Endothelial cell of umbilical vein (primary cell): ENCODE measurements around the gene CMIP. TPM values are rescaled to one million over a fixed set of nuclear protein-coding genes. Genes with fewer than 3 reads are reported as not detected.

Source experiments
- BruUV-seq: library from RNA; stranded (reverse); fragments of 400-500 nt; replicated peaks from 2 replicates; lab custom pipeline; 2021; lab: Mats Ljungman, UMichigan
- CTCF ChIA-PET: fragments of 300-600, 350-600 bp; sonication (Branson Sonifier 250); formaldehyde crosslinking; loops from one replicate; lab custom pipeline; 2021; ENCODE audit warnings: antibody characterized with exemption, inconsistent platforms; lab: Charles Lee
- POLR2A ChIA-PET: fragments of 300-600, 350-600 bp; sonication (Branson Sonifier 250); formaldehyde crosslinking; loops from one replicate; lab custom pipeline; 2021; ENCODE audit warnings: antibody characterized with exemption, inconsistent platforms; lab: Charles Lee
- DNase-seq: peaks from one replicate; pipeline ENCODE4 v3.0.0-alpha.2; 2011; ENCODE audit warnings: low read depth, low spot score
- FAIRE-seq: peaks from 2 replicates; lab custom pipeline; 2011; peaks lifted over from hg19 to GRCh38; lab: Jason Lieb, UNC
- H2AFZ ChIP-seq: 2 replicates; pipeline ENCODE4 v1.6.0; 2012; ENCODE audit warnings: low read depth, low read length, control low read depth, inconsistent platforms
- H3K27ac ChIP-seq: 2 replicates; pipeline ENCODE4 v1.5.1; 2011; ENCODE audit warnings: low read depth, mild to moderate bottlenecking, control low read depth, low read length, moderate library complexity; ENCODE audit not compliant: insufficient read depth
- H3K27me3 ChIP-seq, 2 experiments: 2 replicates each; pipeline versions ENCODE4 v1.6.0 to v1.6.1; 2011; ENCODE audit warnings: low read length in 2 of 2, mixed read lengths in 1 of 2; ENCODE audit not compliant: control insufficient read depth in 2 of 2, insufficient read depth in 2 of 2
- H3K36me3 ChIP-seq, 2 experiments: 2 replicates in 1 of 2; 3 replicates in 1 of 2; pipeline ENCODE4 v1.5.1; 2011; ENCODE audit warnings: low read length in 2 of 2, mild to moderate bottlenecking in 1 of 2, moderate library complexity in 1 of 2; ENCODE audit not compliant: control insufficient read depth in 2 of 2, insufficient read depth in 2 of 2; ENCODE audit errors: extremely low read depth in 1 of 2
- H3K4me1 ChIP-seq: 3 replicates; pipeline ENCODE4 v1.5.1; 2011; ENCODE audit warnings: mild to moderate bottlenecking, low read length; ENCODE audit not compliant: control insufficient read depth, insufficient read depth; ENCODE audit errors: extremely low read depth
- H3K4me2 ChIP-seq: 2 replicates; pipeline ENCODE4 v1.6.1; 2011; ENCODE audit warnings: low read length, control low read depth, mixed read lengths; ENCODE audit not compliant: insufficient read depth
- H3K4me3 ChIP-seq, 3 experiments: fragments of 200-600 bp in 1 of 3; sonication (generic), shearing (Covaris generic) in 1 of 3; replicated peaks in 1 of 3; 2 replicates each; pipeline ENCODE4 v1.5.1; 2011 to 2016; ENCODE audit warnings: control low read depth in 3 of 3, low read length in 3 of 3, mild to moderate bottlenecking in 2 of 3, inconsistent platforms in 1 of 3, low read depth in 1 of 3, moderate library complexity in 1 of 3; ENCODE audit not compliant: insufficient read depth in 1 of 3
- H3K79me2 ChIP-seq: 2 replicates; pipeline ENCODE4 v1.6.0; 2012; ENCODE audit warnings: low read length, inconsistent platforms; ENCODE audit not compliant: control insufficient read depth, insufficient read depth
- H3K9ac ChIP-seq: replicated peaks from 2 replicates; pipeline ENCODE3; 2011; ENCODE audit warnings: low read length, control low read depth; ENCODE audit not compliant: insufficient read depth; ENCODE audit errors: extremely low read depth
- H3K9me1 ChIP-seq: replicated peaks from 3 replicates; pipeline ENCODE4 v1.6.0; 2011; ENCODE audit warnings: mild to moderate bottlenecking, low read length; ENCODE audit not compliant: control insufficient read depth, insufficient read depth; ENCODE audit errors: extremely low read depth
- H3K9me3 ChIP-seq: replicated peaks from 2 replicates; pipeline ENCODE4 v1.5.1; 2012; ENCODE audit warnings: low read length, inconsistent platforms; ENCODE audit not compliant: control insufficient read depth, insufficient read depth
- H4K20me1 ChIP-seq: replicated peaks from 2 replicates; pipeline ENCODE3; 2011; ENCODE audit warnings: mild to moderate bottlenecking, low read length; ENCODE audit not compliant: control insufficient read depth, insufficient read depth; ENCODE audit errors: extremely low read depth
- EZH2 ChIP-seq: IDR thresholded peaks from 2 replicates; pipeline ENCODE4 v1.6.1; 2012; ENCODE audit warnings: borderline replicate concordance, low read depth, mild to moderate bottlenecking, moderate library complexity, low read length, inconsistent platforms; ENCODE audit not compliant: severe bottlenecking
- FOS ChIP-seq: IDR thresholded peaks from 2 replicates; pipeline ENCODE4 v1.6.1; 2011; ENCODE audit warnings: mild to moderate bottlenecking, low read length, moderate library complexity, borderline replicate concordance; ENCODE audit not compliant: insufficient read depth
- GATA2 ChIP-seq: IDR thresholded peaks from 2 replicates; pipeline ENCODE4 v1.7.0; 2011; ENCODE audit warnings: low read depth, mild to moderate bottlenecking, moderate library complexity, mixed read lengths, low read length; ENCODE audit not compliant: insufficient read length, insufficient read depth
- JUN ChIP-seq: IDR thresholded peaks from 2 replicates; pipeline ENCODE4 v1.6.1; 2011; ENCODE audit warnings: borderline replicate concordance, low read depth; ENCODE audit not compliant: insufficient read length, insufficient read depth
- MYC ChIP-seq: IDR thresholded peaks from one replicate; pipeline ENCODE4 v1.6.1; 2011; ENCODE audit warnings: mild to moderate bottlenecking, low read depth, low read length
- POLR2A ChIP-seq: IDR thresholded peaks from 2 replicates; pipeline ENCODE4 v1.6.1; 2012; ENCODE audit warnings: low read depth, mild to moderate bottlenecking, control low read depth, low read length
- POLR2AphosphoS5 ChIP-seq: IDR thresholded peaks from 2 replicates; pipeline ENCODE4 v1.6.1; 2012; ENCODE audit warnings: low read depth, mild to moderate bottlenecking, control low read depth, low read length, moderate library complexity; ENCODE audit not compliant: insufficient read depth
- dilution Hi-C: fragments of 300-500 bp; cut with MboI; formaldehyde crosslinking; loops from one replicate; pipeline ENCODE4 v1.15.0; 2019; ENCODE audit warnings: low sequenced_read_pairs; ENCODE audit not compliant: extremely low pct_ligation_motif_present
- intact Hi-C: fragments of 100-400 bp; cut with micrococcal nuclease; formaldehyde crosslinking; loops from one replicate; pipeline ENCODE4 v1.10.0; 2022
- polyA plus RNA-seq, 4 experiments: library from polyadenylated mRNA; depleted of rRNA in 3 of 4; stranded (reverse) in 3 of 4; unstranded in 1 of 4; fragments of >200 nt; gene quantifications; 2 replicates each; pipeline versions ENCODE4 v1.2.1 to v1.2.3, GENCODE V29; 2011 to 2012; ENCODE audit warnings: missing spikeins in 1 of 4
- total RNA-seq: library from RNA; stranded (reverse); gene quantifications from 2 replicates; pipeline ENCODE4 v1.2.3, GENCODE V29; 2021
- TF ChIP-seq, protein P1 (sequence below), 2 donors: IDR thresholded peaks; 1 replicate in 1 of 2; 2 replicates in 1 of 2; pipeline ENCODE4 v1.5.1; 2011; ENCODE audit warnings: low read length in 2 of 2, mild to moderate bottlenecking in 2 of 2, moderate library complexity in 2 of 2, control low read depth in 1 of 2, inconsistent platforms in 1 of 2, low read depth in 1 of 2; ENCODE audit not compliant: insufficient read depth in 1 of 2; ENCODE audit errors: extremely low read depth in 1 of 2
- TF ChIP-seq, protein P2 (sequence below): IDR thresholded peaks from 2 replicates; pipeline ENCODE4 v1.6.1; 2011; ENCODE audit not compliant: insufficient read depth, insufficient read length

Gene CMIP
- total and polyA plus RNA-seq, 2 donors (not counting 3 experiments of a cell fraction or from before 2014, with no cell fraction given) = 29.0 to 101 TPM

GRCh38 chr16:81615411-81615810 is 170.8 kb downstream of the CMIP start:
- TF ChIP-seq JUN (no peak), POLR2AphosphoS5 (no peak), EZH2 (no peak), POLR2A (no peak)
- TF ChIP-seq, protein P1, sequence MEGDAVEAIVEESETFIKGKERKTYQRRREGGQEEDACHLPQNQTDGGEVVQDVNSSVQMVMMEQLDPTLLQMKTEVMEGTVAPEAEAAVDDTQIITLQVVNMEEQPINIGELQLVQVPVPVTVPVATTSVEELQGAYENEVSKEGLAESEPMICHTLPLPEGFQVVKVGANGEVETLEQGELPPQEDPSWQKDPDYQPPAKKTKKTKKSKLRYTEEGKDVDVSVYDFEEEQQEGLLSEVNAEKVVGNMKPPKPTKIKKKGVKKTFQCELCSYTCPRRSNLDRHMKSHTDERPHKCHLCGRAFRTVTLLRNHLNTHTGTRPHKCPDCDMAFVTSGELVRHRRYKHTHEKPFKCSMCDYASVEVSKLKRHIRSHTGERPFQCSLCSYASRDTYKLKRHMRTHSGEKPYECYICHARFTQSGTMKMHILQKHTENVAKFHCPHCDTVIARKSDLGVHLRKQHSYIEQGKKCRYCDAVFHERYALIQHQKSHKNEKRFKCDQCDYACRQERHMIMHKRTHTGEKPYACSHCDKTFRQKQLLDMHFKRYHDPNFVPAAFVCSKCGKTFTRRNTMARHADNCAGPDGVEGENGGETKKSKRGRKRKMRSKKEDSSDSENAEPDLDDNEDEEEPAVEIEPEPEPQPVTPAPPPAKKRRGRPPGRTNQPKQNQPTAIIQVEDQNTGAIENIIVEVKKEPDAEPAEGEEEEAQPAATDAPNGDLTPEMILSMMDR (IDR thresholded peaks at IDR 0.05; ENCODE audit: extremely low read depth in 1 of 2, insufficient read depth in 1 of 2, low read depth in 1 of 2, low read length in 2 of 2) = no peak
- BruUV-seq = no TSS peak
- peaks cover 9% of the 10 kb centered on the region for H3K79me2 ChIP-seq
- no peaks in the 10 kb centered on the region for H3K9me1 ChIP-seq
- DNase-seq (no peak), FAIRE-seq (peak; percentile 52)
- H3K36me3 ChIP-seq = peaks cover 0 to 11% of the 10 kb centered on the region in 2 experiments
- no peaks in the 10 kb centered on the region for H3K27me3 ChIP-seq
- peaks cover 43% of the 10 kb centered on the region for H3K4me1 ChIP-seq
- H2AFZ ChIP-seq = no peak overlapping the region
- H3K9me3 ChIP-seq = no peaks in the 10 kb centered on the region
- H3K27ac ChIP-seq = no peak overlapping the region
- no peaks in the 10 kb centered on the region for H4K20me1 ChIP-seq
- no peak overlapping the region for H3K9ac ChIP-seq
- intact Hi-C loops = no loop called here
- no peak overlapping the region for H3K4me3 ChIP-seq
- dilution Hi-C loops = no loop called here
- POLR2A ChIA-PET = no interaction called here
- H3K4me2 ChIP-seq = no peak overlapping the region
- CTCF ChIA-PET = interaction anchor here (1.6 kb wide), 1 partner anchor 10 kb away, joined by 7 read pairs; no protein-coding TSS in a partner anchor

DNA sequence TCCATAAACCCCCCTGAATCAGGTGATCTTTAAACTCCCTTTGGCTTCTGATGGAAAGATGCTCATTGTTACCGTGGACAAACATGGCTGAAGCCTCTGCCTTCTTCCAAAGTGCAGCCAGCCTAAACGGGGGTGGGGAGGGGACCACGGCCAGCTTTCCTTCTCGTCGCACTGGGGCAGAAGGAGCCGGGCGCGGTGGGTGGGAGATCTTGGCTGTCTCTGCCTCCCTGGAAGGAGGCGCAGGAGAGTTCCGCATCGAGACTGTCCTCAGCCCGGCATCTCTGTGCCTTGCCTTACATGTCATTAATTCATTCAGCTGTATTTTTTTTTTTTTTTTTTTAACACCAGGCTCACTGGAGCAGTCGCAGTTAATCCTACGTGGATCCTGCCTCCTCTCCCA is 171.2 kb downstream of the CMIP start:
- BruUV-seq = no TSS peak

More for the DNA sequence above, 171.2 kb downstream of the CMIP start:
- Histone ChIP-seq H2AFZ (no peak overlapping the region), H3K4me3 (no peak overlapping the region), H3K79me2 (peaks cover 9% of the 10 kb centered on the region), H3K27ac (no peak overlapping the region), H4K20me1 (no peaks in the 10 kb centered on the region), H3K27me3 (no peaks in the 10 kb centered on the region), H3K4me2 (no peak overlapping the region), H3K4me1 (peaks cover 39% of the 10 kb centered on the region), H3K9me3 (no peaks in the 10 kb centered on the region), H3K36me3 (peaks cover 1 to 12% of the 10 kb centered on the region in 2 experiments), H3K9ac (no peak overlapping the region), H3K9me1 (no peaks in the 10 kb centered on the region)
- CTCF ChIA-PET = interaction anchor here (1.6 kb wide), 1 partner anchor 10 kb away, joined by 7 read pairs; no protein-coding TSS in a partner anchor
- TF ChIP-seq POLR2A (no peak), JUN (no peak), MYC (no peak), GATA2 (no peak), FOS (no peak), POLR2AphosphoS5 (no peak), EZH2 (no peak)
- TF ChIP-seq, protein P1 (IDR thresholded peaks at IDR 0.05; ENCODE audit: extremely low read depth in 1 of 2, insufficient read depth in 1 of 2, low read depth in 1 of 2, low read length in 2 of 2) = no peak
- TF ChIP-seq, protein P2, sequence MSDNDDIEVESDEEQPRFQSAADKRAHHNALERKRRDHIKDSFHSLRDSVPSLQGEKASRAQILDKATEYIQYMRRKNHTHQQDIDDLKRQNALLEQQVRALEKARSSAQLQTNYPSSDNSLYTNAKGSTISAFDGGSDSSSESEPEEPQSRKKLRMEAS = no peak
- POLR2A ChIA-PET = no interaction called here
- intact Hi-C loops (loop anchor here (1.0 kb wide), 1 partner anchor 16 kb away; no protein-coding TSS in a partner anchor), dilution Hi-C loops (no loop called here)
- DNase-seq (no peak), FAIRE-seq (no peak)
